GM18498 (cell line): ENCODE measurements around the gene COL6A1.

Source experiments
- ATAC-seq: cut with Tn5 transposase; IDR thresholded peaks from one replicate; pipeline ENCODE4 v1.9.1; 2021; ENCODE audit warnings: mild to moderate bottlenecking, moderate library complexity; ENCODE audit not compliant: unreplicated experiment

COL6A1 gene

GRCh38 chr21:45992301-45993209, 11.0 kb downstream of the COL6A1 start:
- ATAC-seq = no peak

GRCh38 chr21:45993210-45994085, 11.9 kb downstream of the COL6A1 start:
- no peak for ATAC-seq

DNA sequence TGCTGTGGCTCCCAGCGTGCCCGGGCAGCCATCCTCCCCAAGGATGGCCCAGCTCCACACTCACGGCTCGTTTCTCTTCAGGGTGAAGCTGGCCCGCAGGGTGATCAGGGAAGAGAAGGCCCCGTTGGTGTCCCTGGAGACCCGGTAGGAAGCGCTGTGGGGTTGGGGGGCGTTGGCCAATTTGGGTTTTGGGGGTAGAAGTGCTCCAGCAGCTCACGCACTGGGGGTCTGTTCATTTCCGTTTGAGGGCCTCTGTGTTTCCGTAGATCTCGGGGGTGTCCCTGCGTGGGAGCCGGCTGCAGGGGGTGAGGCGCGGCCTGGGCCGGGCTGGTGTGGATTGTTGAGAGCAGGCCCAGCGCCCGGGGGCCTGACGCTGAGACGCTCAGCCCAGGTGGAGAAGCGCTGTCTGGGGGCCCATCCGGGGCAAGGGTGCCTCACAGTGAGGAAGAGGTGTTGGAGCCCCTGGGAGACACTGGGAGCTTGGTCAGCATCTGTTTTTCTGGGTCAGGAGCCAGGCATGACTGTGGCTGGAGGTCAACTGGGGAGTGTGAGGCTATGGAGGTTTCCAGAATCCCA, 12.6 kb downstream of the COL6A1 start:
- ATAC-seq = no peak

- no peak for ATAC-seq
Measured at GRCh38 chr21:45994759-45995685, 13.5 kb downstream of the COL6A1 start.

DNA sequence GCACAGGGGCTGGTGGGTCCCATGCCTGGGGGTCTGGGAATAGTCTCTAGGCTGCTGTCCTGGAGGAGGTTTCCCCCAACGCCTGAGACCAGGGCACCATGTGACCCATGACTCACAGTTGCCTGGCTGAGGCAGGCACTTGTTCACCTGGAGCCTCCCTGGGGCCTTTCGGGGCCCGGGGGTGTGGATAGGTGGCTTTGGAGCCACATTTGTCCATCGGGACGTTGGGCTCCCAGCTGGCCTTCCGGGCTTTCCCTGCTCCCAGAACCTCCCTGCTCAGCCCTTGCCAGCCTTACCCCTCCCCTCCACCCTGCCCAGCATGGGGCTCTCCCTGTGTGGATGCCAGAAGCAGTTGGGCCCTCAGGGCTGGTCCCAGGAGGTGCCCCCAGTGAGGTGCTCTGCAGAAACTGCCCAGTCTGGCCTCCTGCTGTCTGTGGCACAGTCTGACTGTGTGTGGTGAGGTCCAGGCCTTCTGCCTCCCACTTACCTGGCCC, 14.2 kb downstream of the COL6A1 start:
- no peak for ATAC-seq

- no peak for ATAC-seq
Measured at GRCh38 chr21:45996311-45997204, 15.0 kb downstream of the COL6A1 start.

GRCh38 chr21:45997205-45997494, 15.6 kb downstream of the COL6A1 start:
- ATAC-seq = no peak

DNA sequence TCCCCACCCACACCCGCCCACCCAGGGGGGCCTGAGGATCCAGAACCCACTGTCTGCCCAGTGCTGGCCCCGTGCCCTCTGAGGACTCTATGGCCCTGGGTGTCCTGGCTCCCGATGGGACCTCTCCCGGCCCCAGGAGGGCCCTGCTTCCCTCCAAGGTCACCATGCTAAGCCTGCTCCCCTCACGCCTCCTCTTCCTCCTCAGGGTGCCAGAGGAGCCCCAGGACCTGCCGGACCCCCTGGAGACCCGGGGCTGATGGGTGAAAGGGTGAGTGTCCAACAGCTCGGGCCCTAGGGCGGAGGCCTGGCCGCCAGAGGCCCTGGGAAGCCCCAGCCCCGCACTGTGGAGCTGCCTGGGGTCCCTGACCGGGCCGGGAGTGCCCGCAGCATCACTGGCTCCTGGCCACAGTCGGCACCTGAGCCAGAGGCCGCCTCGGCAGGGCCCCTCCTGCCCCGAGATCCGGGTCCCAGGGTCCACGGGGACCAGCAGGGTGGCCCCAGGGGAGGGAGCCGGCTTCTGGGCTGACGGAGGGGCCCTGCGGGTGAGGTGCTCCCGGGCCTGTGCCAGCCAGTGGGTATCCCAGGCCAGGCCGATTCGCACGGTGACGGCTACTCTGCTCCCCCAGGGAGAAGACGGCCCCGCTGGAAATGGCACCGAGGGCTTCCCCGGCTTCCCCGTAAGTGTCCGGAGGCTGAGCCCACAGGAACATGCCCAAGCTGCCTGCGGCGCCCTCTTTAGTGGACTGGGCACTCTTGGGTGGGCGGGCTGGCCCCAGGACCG, 16.1 kb downstream of the COL6A1 start:
- no peak for ATAC-seq

GRCh38 chr21:45998276-45998701, 16.7 kb downstream of the COL6A1 start:
- ATAC-seq = no peak

- no peak for ATAC-seq
Measured at GRCh38 chr21:45998871-45999580, 17.5 kb downstream of the COL6A1 start.

DNA sequence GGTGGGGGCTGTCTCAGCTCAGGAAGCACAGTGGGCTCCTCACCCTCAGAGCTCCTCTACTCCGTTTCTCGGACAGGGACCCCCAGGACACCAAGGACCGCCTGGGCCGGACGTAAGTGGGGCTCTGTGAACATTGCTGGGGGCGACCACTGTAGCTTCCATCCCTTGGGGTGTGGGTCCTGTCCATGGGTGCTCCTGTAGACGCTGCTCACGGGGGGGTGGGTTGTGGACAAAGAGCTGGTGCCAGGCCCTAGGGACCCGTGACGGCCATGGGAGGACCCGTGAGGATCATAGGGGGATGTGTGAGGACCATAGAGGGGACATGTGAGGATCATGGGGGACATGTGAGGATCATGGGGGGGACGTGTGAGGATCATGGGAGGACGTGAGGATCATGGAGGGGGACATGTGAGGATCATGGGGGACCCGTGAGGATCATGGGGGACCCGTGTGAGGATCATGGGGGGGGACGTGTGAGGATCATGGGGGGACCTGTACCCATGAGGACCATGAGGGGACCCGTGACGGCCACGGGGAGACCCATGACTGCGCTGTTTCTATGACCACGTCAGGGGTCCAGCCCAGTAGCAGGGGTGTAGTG, 18.1 kb downstream of the COL6A1 start:
- no peak for ATAC-seq

GRCh38 chr21:46000182-46000730, 18.7 kb downstream of the COL6A1 start:
- no peak for ATAC-seq

DNA sequence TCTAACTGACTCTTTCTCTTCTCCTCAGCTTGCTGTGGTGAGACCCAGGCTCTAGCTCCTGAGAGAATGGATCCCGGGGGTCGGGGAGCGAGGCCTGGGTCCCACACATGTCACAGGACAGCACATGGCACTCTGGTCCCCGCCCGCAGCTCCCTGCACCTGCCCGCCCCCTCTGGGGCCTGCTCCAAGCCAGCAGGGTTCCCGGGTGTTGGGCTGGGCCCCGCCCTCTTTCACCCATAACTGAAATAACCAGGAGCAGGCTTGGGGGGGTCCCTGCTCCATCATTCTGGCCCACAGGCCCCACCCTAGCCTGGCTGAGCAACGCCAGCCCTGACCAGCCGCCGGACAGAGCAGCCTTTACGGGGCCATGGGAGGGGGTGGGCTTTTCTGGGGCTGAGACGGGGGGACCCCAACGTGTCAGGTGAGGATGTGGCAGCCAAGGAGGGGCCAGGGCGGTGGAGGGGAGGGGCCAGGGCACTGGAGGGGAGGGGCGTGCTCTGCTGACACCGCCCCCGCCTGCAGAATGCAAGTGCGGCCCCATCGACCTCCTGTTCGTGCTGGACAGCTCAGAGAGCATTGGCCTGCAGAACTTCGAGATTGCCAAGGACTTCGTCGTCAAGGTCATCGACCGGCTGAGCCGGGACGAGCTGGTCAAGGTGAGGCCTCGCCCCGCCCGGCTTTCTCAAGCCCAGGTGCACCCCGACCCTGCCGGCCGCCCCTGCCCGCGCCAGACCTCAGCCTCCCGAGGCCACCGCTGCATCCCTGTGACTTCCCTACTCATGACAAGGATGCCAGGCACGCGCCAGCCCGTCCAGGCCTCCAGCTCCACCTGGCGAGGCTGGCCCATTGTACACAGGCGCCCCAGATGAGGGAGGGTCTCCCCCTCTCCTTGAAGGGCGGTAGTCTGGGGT, 19.4 kb downstream of the COL6A1 start:
- ATAC-seq = no peak

DNA sequence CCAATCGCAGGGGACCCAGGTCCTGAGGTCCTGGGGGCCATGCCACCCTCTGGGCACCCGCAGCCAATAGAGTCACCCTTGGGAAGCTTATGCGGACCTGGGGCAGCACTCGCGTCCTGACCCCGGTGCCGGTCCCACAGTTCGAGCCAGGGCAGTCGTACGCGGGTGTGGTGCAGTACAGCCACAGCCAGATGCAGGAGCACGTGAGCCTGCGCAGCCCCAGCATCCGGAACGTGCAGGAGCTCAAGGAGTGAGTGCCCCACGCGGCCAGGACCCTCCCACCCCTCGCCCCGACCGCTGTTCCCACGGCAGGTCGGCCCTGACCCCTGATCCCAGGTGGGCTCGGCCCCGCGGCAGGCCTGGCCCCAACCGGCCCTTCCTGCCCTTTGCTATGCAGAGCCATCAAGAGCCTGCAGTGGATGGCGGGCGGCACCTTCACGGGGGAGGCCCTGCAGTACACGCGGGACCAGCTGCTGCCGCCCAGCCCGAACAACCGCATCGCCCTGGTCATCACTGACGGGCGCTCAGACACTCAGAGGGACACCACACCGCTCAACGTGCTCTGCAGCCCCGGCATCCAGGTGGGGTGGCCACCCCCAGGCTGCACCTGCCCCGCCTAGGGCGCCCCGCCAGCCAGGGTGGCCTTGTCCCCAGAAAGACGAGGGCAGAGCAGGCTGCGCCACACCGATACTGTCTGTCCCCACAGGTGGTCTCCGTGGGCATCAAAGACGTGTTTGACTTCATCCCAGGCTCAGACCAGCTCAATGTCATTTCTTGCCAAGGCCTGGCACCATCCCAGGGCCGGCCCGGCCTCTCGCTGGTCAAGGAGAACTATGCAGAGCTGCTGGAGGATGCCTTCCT, 20.5 kb downstream of the COL6A1 start:
- no peak for ATAC-seq

- no peak for ATAC-seq
Measured at GRCh38 chr21:46002841-46003574, 21.4 kb downstream of the COL6A1 start.
